Gastroesophageal sphincter (tissue), 2 donors: ENCODE data around the gene ZC3H15.

Experiments
- EP300 ChIP-seq: sonication (generic); formaldehyde crosslinking; IDR thresholded peaks from one replicate; pipeline ENCODE4 v1.6.1; 2017; ENCODE audit warnings: antibody characterized with exemption, mild to moderate bottlenecking
- POLR2A ChIP-seq, 2 donors: fragments of 450-650 bp; IDR thresholded peaks; one replicate each; pipeline ENCODE4 v1.6.1; 2017; ENCODE audit warnings: antibody characterized with exemption in 2 of 2, mild to moderate bottlenecking in 2 of 2, moderate library complexity in 1 of 2

GRCh38 chr2:186508263-186508662 is 22.2 kb downstream of the ZC3H15 start:
- TF ChIP-seq POLR2A (IDR thresholded peaks at IDR 0.05) (no peak), EP300 (no peak)
